Inferior parietal cortex (tissue), 1 donor: ENCODE data around the gene RPL27A.

Experiments
- DNase-seq: peaks from one replicate; pipeline ENCODE4 v3.0.0-alpha.2; 2016; ENCODE audit errors: extremely low spot score

RPL27A gene

GRCh38 chr11:8674859-8675258, 7.7 kb upstream of the RPL27A start:
- DNase-seq = no peak

GRCh38 chr11:8676458-8676857, 6.1 kb upstream of the RPL27A start:
- no peak for DNase-seq

- no peak for DNase-seq
Measured at GRCh38 chr11:8679006-8679405, 3.6 kb upstream of the RPL27A start.

GRCh38 chr11:8681837-8682302, 722 bp upstream of the RPL27A start:
- DNase-seq = peak; percentile 31

GRCh38 chr11:8683115-8683807, 669 bp downstream of the RPL27A start:
- no peak for DNase-seq

- DNase-seq = no peak
Measured at GRCh38 chr11:8684600-8685290, 2.2 kb downstream of the RPL27A start.

- DNase-seq = no peak
Measured at GRCh38 chr11:8685306-8685705, 2.7 kb downstream of the RPL27A start.

GRCh38 chr11:8685820-8686219, 3.2 kb downstream of the RPL27A start:
- DNase-seq = no peak

- DNase-seq = no peak
Measured at GRCh38 chr11:8686325-8686724, 3.7 kb downstream of the RPL27A start.

GRCh38 chr11:8688414-8689362, 6.1 kb downstream of the RPL27A start:
- peak; percentile 99 for DNase-seq

GRCh38 chr11:8689726-8690255, 7.2 kb downstream of the RPL27A start:
- DNase-seq = no peak

GRCh38 chr11:8690374-8691342, 8.1 kb downstream of the RPL27A start:
- DNase-seq = no peak

- DNase-seq = no peak
Measured at GRCh38 chr11:8691601-8692000, 9.0 kb downstream of the RPL27A start.

- DNase-seq = no peak
Measured at GRCh38 chr11:8692417-8692816, 9.8 kb downstream of the RPL27A start.

- DNase-seq = no peak
Measured at GRCh38 chr11:8693010-8693551, 10.5 kb downstream of the RPL27A start.

- no peak for DNase-seq
Measured at GRCh38 chr11:8693555-8693954, 11.0 kb downstream of the RPL27A start.

- no peak for DNase-seq
Measured at GRCh38 chr11:8694137-8694536, 11.5 kb downstream of the RPL27A start.

GRCh38 chr11:8697054-8697453, 14.5 kb downstream of the RPL27A start:
- DNase-seq = no peak

- no peak for DNase-seq
Measured at GRCh38 chr11:8698379-8698851, 15.8 kb downstream of the RPL27A start.

- no peak for DNase-seq
Measured at GRCh38 chr11:8698917-8699441, 16.4 kb downstream of the RPL27A start.
